Measurements from ENCODE around the gene MAST2. TPM values are rescaled to one million over a fixed set of nuclear protein-coding genes. Genes with fewer than 3 reads are reported as not detected.

MAST2 gene
- total and polyA plus RNA-seq, 9 of the 15 experiments (the other 6 are each of a cell fraction or from before 2014, with no cell fraction given) = 0.73 to 32.0 (median 17.8) TPM

- TF ChIP-seq NR2C2 (CRISPR knock-in tag; IDR thresholded peaks at IDR 0.05) = peak; percentile 75
- peak; percentile 65 for TF ChIP-seq NR2C2 (tag; IDR thresholded peaks at IDR 0.05)
- TF ChIP-seq CHCHD3 (CRISPR knock-in tag; IDR thresholded peaks at IDR 0.05) = no peak
- no peak for TF ChIP-seq ZNF407 (IDR thresholded peaks at IDR 0.05; ENCODE audit: low read depth)
- no peak for TF ChIP-seq ARID3B (CRISPR knock-in tag; IDR thresholded peaks at IDR 0.05; ENCODE audit: borderline replicate concordance)
- 0 out of 2 replicates have a peak, but pooled peaks have one; percentile 29 for TF ChIP-seq EHMT2 (IDR thresholded peaks at IDR 0.05)
- TF ChIP-seq ZNF395 (CRISPR knock-in tag; IDR thresholded peaks at IDR 0.05) = peak; percentile 95
- TF ChIP-seq ZNF609 (CRISPR knock-in tag; IDR thresholded peaks at IDR 0.05; ENCODE audit: borderline replicate concordance) = 0 out of 2 replicates have a peak, but pooled peaks have one; percentile 73
These were observed 791 bp upstream of the MAST2 start (continued) for GRCh38 chr1:45802343-45803298.
